Measurements from ENCODE around the gene NHEJ1. TPM values are rescaled to one million over a fixed set of nuclear protein-coding genes. Genes with fewer than 3 reads are reported as not detected.

NHEJ1 gene
- polyA plus RNA-seq, 3 donors, result 8.8 to 12.8 (median 9.4) TPM

GRCh38 chr2:219129589-219129988 is 31.0 kb downstream of the NHEJ1 start:
- H3K27ac ChIP-seq (ENCODE audit: low read depth, low read length), result no peak overlapping the region
- 92 to 97% (median 96%) methylated on average over 16 of the region's 16 CpGs for WGBS, 3 donors

DNA sequence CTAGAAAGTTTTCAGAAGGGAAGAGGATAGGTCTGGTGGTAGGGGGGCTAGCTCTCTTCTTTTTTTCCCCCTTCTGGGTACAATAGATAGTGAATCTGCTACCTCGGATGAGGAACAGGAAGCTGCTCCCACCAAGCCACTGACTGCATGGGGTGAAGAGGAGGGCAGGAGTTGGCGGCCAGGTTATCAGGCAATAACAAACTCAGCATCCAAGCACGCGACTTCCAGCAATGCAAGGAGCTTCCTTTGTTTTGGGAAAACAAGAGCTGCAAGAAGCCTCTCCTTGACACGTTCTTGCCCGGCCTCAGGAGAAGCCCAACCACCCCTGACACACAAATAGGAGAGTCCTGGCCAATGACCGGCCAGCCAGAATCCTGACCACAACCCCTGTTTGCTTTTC is 32.2 kb downstream of the NHEJ1 start:
- no peak overlapping the region for H3K27ac ChIP-seq (ENCODE audit: low read depth, low read length)
- WGBS, 3 donors, result 42 to 84% (median 61%) methylated on average over 7 of the region's 7 CpGs

DNA sequence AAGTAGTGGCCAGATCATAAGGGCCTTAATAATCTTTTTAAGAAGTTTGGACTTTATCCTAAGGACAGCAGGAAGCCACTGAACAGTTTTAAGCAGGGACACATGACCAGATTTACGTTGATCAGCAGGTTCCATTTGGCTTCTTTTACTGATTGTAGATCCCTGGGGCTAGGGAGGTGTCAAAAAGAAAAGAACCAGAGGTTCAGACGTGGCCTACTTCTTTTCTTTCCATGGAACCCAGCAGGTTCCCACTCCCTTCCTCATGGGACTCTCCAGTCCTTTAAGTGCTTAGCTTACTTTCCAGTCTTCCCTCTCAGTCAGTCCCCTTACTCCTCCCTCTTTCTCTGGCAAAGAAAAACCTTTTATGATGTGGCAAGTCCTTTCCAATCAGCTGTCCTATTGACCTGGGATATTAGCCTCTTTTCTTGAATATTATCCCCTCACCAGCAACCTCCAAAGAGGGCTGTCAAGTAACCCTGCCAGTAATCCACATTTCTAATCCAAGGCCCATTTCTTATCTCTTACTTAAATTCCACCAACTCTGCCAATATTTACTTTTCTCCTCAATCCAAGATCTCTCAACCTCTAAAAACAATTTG is 33.5 kb downstream of the NHEJ1 start:
- H3K27ac ChIP-seq (ENCODE audit: low read depth, low read length), result no peak overlapping the region
- 54 to 68% (median 57%) methylated on average over 2 of the region's 2 CpGs for WGBS, 3 donors

GRCh38 chr2:219126555-219126954 is 34.1 kb downstream of the NHEJ1 start:
- H3K27ac ChIP-seq (ENCODE audit: low read depth, low read length), result no peak overlapping the region
- WGBS, 3 donors, result 34 to 82% (median 74%) methylated on average over 3 of the region's 3 CpGs

DNA sequence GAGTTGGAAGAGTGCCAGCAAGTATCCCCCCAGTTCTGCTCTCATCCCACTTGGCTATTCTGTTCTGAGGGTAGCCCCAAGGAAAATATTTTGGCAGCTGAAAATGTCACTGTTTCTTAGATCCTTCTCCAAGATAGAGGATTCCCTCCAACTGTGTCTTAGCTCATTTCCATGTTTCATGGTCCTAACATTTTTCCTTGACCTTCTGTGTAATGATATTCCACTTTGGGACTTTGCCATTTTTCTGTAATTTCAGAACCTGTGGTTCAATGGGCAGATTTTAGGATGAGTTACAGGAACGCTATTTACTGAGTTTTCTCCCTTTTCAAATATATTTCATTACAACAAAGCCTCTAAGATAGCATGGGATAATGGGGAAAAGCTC is 34.7 kb downstream of the NHEJ1 start:
- WGBS, 3 donors, result 77 to 84% (median 78%) methylated on average over 1 of the region's 1 CpG

DNA sequence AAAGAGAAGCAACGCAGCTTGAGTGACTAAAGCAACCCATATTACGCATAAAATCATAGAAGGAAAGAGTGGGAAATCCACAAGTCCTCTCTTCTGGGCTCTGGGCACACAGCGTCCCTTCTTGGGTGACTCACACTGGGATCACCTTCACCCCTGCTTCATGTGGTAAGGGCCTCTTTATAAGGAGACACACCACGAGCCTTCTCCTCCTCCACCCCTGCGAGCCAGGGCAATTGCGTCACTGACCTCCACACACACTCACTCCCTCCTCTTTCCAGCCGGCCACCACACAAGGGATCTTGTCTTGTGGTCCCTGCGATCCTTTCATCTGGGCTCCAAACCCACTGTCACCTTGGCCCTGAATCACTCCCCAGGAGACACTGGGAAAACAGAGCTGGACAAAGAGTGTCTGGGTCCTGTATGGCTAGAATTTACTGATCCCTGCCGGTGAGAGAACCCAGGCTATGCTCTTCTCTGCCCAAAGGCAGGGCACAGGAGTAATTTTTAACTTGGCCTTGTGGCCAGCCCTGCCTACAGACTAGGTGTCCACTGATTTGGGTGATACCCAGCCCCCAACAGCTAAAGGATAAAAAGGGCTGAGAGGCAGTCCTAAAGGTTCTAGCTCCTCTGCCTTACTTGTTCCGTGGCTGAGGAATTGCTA is 35.3 kb downstream of the NHEJ1 start:
- WGBS, 3 donors, result 55 to 87% (median 64%) methylated on average over 10 of the region's 10 CpGs
- H3K27ac ChIP-seq (ENCODE audit: low read depth, low read length), result no peak overlapping the region

More for the DNA sequence above, 34.7 kb downstream of the NHEJ1 start:
- no peak overlapping the region for H3K27ac ChIP-seq (ENCODE audit: low read depth, low read length)

DNA sequence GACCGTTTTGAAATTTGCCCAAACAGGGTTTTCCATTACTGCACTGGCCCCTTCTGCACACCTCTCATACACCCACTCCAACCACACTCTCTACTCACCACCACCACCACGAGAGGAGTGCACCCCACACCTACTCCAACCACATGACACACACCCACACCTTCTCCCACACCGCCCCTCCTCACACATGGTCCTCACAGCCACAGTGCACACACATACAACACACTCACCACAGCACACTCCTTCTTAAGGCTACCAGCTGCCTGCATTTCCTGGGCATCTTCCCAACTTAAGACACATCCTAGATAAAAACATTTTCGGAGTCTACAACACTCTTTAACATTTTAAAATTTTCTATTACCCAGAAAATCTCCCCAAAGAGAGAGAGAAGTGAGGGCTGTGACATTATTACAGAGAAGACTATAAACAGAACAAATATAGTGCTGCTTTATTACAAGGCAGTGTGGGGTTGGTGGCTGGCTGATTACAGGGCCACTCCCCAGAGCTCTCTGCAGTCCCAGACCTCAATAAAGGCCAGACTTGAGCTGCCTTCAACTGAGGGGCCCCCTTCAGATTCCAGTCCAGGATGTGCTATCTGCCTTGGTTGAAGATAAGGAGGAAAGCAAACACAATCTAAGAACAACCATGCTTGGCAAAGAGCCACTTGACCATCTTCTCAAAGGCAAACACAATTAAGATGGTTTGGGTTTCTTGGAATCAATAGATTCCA is 36.1 kb downstream of the NHEJ1 start:
- 68 to 71% (median 70%) methylated on average over 4 of the region's 4 CpGs for WGBS, 3 donors
- no peak overlapping the region for H3K27ac ChIP-seq (ENCODE audit: low read depth, low read length)

- no peak overlapping the region for H3K27ac ChIP-seq (ENCODE audit: low read depth, low read length)
- WGBS, 3 donors, result 91 to 94% (median 93%) methylated on average over 8 of the region's 8 CpGs
Measured at GRCh38 chr2:219123356-219124135, 37.1 kb downstream of the NHEJ1 start.

DNA sequence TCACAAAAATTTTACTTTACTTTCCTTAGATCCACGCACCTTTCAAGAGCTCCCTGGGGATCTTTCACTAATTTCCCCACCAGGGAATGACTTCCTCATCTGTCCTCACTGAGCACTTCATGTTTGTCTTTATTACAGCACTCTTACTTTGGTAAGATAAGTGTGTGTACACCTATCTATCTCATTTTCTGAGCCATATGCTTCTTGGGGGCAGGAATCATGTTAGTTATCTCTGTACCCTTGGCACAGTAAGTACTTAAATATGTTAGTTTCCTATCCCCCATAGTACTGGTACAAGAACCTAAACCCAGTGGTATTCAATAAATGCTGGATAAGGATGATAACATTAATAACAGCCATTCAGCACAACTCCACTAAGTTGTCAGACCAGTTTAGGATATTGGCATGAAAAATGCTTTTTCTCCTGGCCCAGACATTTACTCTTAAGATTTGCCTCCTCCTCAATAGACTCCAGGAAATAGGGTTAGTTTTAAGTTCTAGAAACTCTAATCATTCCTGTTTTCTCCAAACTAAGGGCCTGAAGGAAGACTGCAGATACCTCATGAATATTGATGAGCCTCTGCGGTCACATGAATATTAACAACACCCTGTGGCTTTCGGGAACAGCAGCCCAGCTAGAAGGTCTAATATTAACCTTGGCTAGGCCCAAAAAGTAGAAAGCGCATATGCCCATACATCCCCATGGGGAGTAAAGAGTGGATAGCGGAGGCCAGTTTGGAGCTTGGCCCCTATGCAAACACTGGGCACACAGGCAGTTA is 38.2 kb downstream of the NHEJ1 start:
- 52 to 91% (median 86%) methylated on average over 5 of the region's 5 CpGs for WGBS, 3 donors
- no peak overlapping the region for H3K27ac ChIP-seq (ENCODE audit: low read depth, low read length)

- H3K27ac ChIP-seq (ENCODE audit: low read depth, low read length), result no peak overlapping the region
Measured at GRCh38 chr2:219120082-219120481, 40.5 kb downstream of the NHEJ1 start.

GRCh38 chr2:219119422-219120043 is 41.1 kb downstream of the NHEJ1 start:
- 59 to 61% (median 59%) methylated on average over 7 of the region's 7 CpGs for WGBS, 3 donors

DNA sequence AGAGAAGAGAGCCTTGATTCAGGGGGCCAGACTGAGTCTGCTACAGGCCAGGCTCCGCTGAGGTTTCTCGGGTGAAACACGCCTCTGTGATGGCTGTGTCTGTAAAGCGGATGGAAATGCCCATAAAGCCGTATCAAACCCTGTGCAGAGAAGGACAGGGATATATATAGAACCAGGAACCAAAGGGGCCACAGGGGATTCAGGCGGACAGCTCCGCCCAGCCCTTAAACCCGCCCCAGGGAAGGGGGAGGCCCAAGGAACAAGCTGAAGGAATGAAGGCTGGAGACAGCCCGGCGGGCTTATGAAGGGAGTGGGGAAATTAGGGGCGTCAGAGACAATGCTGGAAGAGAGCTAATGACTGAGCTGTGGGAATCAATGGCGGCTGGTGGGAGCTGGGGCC is 42.1 kb downstream of the NHEJ1 start:
- WGBS, 3 donors, result 53 to 89% (median 68%) methylated on average over 12 of the region's 12 CpGs
- no peak overlapping the region for H3K27ac ChIP-seq (ENCODE audit: low read depth, low read length)

More at GRCh38 chr2:219119422-219120043, 41.1 kb downstream of the NHEJ1 start:
- H3K27ac ChIP-seq (ENCODE audit: low read depth, low read length), result no peak overlapping the region

- WGBS, 3 donors, result 68 to 88% (median 76%) methylated on average over 8 of the region's 8 CpGs
- no peak overlapping the region for H3K27ac ChIP-seq (ENCODE audit: low read depth, low read length)
Measured at GRCh38 chr2:219116776-219117646, 43.6 kb downstream of the NHEJ1 start.

DNA sequence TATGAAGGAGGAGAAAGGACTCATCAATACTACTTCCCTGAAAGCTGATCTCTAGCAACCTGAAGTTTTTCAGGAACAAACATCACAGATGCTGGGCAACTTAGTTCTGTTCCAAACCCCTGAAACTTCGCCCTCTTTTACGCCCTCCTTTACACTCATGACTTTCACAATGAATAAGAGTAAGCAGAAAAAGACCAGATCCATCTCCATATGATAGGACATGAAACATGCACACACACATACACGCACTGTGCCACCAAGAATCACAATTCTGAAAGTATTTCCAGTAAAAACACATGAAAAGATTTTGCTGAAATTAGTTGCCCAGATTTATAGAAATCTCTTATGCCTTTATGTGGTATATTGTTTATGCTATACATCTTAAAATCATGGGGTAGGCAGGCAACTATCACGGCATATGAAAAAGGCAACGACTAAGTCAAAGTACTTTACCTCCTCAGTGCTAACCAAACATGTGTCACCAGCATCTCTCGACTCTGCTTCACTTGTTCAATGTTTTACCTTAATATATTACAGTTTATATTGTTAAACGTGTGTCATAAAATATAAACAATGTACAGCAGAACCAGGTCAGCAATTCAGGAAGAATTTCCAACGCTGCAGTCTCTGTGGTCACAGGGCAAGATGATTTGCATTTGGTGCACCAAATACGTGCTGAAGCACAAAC is 47.8 kb downstream of the NHEJ1 start:
- no peak overlapping the region for H3K27ac ChIP-seq (ENCODE audit: low read depth, low read length)
- WGBS, 3 donors, result 75 to 83% (median 77%) methylated on average over 9 of the region's 9 CpGs

DNA sequence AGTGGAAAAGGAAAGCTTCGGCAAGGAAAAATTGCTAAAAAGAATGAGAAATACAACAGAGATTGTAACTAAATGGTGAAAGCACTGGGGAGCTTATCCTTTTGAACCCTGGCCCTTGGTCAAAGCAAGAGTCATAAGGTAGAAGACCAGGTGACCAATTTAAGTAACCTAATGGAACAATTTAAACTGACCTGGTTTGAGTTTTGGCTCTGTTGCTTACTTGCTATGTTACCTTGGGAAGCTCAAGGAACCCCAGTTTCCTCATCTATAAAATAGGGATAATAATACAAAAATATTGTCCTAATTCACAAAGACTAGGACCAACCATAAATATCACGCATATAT is 48.6 kb downstream of the NHEJ1 start:
- no peak overlapping the region for H3K27ac ChIP-seq (ENCODE audit: low read depth, low read length)
- 93 to 97% (median 96%) methylated on average over 2 of the region's 2 CpGs for WGBS, 3 donors

- WGBS, 3 donors, result 42 to 96% (median 88%) methylated on average over 5 of the region's 5 CpGs
- no peak overlapping the region for H3K27ac ChIP-seq (ENCODE audit: low read depth, low read length)
Measured at GRCh38 chr2:219111375-219112061, 49.1 kb downstream of the NHEJ1 start.
